SK-N-SH (cell line): ENCODE results near the gene STAT6. TPM values are rescaled to one million over a fixed set of nuclear protein-coding genes. Genes with fewer than 3 reads are reported as not detected.

Experiments used
- CTCF ChIA-PET: fragments of 300-600, 350-600 bp; formaldehyde crosslinking; extraction: SDS; loops from one replicate; lab custom pipeline; 2021; lab: Yijun Ruan, JAX
- POLR2A ChIA-PET: fragments of 350-600 bp; sonication (Branson Sonifier 250); formaldehyde crosslinking; extraction: SDS; loops from one replicate; lab custom pipeline; 2020; ENCODE audit warnings: antibody characterized with exemption, inconsistent platforms; lab: Yijun Ruan, JAX
- DNase-seq: peaks from one replicate; pipeline ENCODE4 v3.0.0; 2012
- H2AFZ ChIP-seq: fragments of 200-600 bp; sonication (generic); 2 replicates; pipeline ENCODE4 v1.8.1; 2016; ENCODE audit warnings: antibody characterized with exemption, mild to moderate bottlenecking, low read depth
- H3F3A ChIP-seq: fragments of 200-600 bp; sonication (generic); replicated peaks from 2 replicates; pipeline ENCODE3; 2016; ENCODE audit warnings: antibody characterized with exemption, mild to moderate bottlenecking; ENCODE audit not compliant: insufficient read depth
- H3K27ac ChIP-seq, 2 experiments: fragments of 200-500 bp in 1 of 2; fragments of 200-600 bp in 1 of 2; sonication (Bioruptor generic) in 1 of 2; sonication (generic), shearing (Covaris generic) in 1 of 2; 2 replicates each; pipeline versions ENCODE4 v1.5.1 to v1.6.1; 2014 to 2016; ENCODE audit warnings: low read depth in 2 of 2, inconsistent platforms in 1 of 2, low read length in 1 of 2, mild to moderate bottlenecking in 1 of 2, mixed read lengths in 1 of 2
- H3K27me3 ChIP-seq: fragments of 200-600 bp; sonication (generic), shearing (Covaris generic); 2 replicates; pipeline ENCODE4 v1.6.1; 2016; ENCODE audit warnings: mixed run types; ENCODE audit not compliant: insufficient read depth
- H3K36me3 ChIP-seq, 2 experiments: fragments of 200-500 bp in 1 of 2; fragments of 200-600 bp in 1 of 2; sonication (Bioruptor generic) in 1 of 2; sonication (generic) in 1 of 2; replicated peaks in 1 of 2; 2 replicates each; pipeline versions ENCODE3 to v1.5.1; 2014 to 2016; ENCODE audit warnings: low read length in 1 of 2, mild to moderate bottlenecking in 1 of 2; ENCODE audit not compliant: insufficient read depth in 2 of 2, control insufficient read depth in 1 of 2
- H3K4me1 ChIP-seq, 2 experiments: fragments of 200-500 bp in 1 of 2; fragments of 200-600 bp in 1 of 2; sonication (Bioruptor generic) in 1 of 2; sonication (generic), shearing (Covaris generic) in 1 of 2; 2 replicates each; pipeline versions ENCODE4 v1.5.1 to v1.6.1; 2014 to 2016; ENCODE audit warnings: low read depth in 1 of 2, low read length in 1 of 2, mixed run types in 1 of 2; ENCODE audit not compliant: insufficient read depth in 2 of 2, control insufficient read depth in 1 of 2
- H3K4me2 ChIP-seq: fragments of 200-600 bp; sonication (generic), shearing (Covaris generic); 2 replicates; pipeline ENCODE4 v1.6.1; 2017; ENCODE audit warnings: mixed run types
- H3K4me3 ChIP-seq, 2 experiments: fragments of 200-500 bp in 1 of 2; fragments of 200-600 bp in 1 of 2; sonication (Bioruptor generic) in 1 of 2; sonication (generic), shearing (Covaris generic) in 1 of 2; 2 replicates each; pipeline versions ENCODE4 v1.5.1 to v1.8.1; 2014 to 2016; ENCODE audit warnings: low read depth in 2 of 2, inconsistent platforms in 1 of 2, low read length in 1 of 2, mild to moderate bottlenecking in 1 of 2, mixed read lengths in 1 of 2, moderate library complexity in 1 of 2
- H3K79me2 ChIP-seq: fragments of 200-600 bp; sonication (generic); 2 replicates; pipeline ENCODE4 v1.8.1; 2017; ENCODE audit warnings: mild to moderate bottlenecking; ENCODE audit not compliant: insufficient read depth
- H3K9ac ChIP-seq: fragments of 200-600 bp; sonication (generic); 2 replicates; pipeline ENCODE4 v1.6.1; 2017; ENCODE audit warnings: mixed run types
- H3K9me2 ChIP-seq: fragments of 200-600 bp; sonication (generic); 2 replicates; pipeline ENCODE4 v1.6.1; 2017; ENCODE audit warnings: mixed run types
- H3K9me3 ChIP-seq: fragments of 200-600 bp; sonication (generic); 2 replicates; pipeline ENCODE4 v1.6.1; 2017; ENCODE audit warnings: mixed run types, mild to moderate bottlenecking, moderate library complexity
- H4K20me1 ChIP-seq: fragments of 200-600 bp; sonication (generic); 2 replicates; pipeline ENCODE4 v1.6.1; 2017; ENCODE audit warnings: mild to moderate bottlenecking, mixed run types; ENCODE audit not compliant: insufficient read depth
- ELF1 ChIP-seq: IDR thresholded peaks from 2 replicates; pipeline ENCODE4 v1.4.0; 2012
- FOSL2 ChIP-seq: IDR thresholded peaks from 2 replicates; pipeline ENCODE4 v1.4.0; 2012; ENCODE audit warnings: low read depth, mild to moderate bottlenecking, moderate library complexity, borderline replicate concordance
- FOXJ3 ChIP-seq: sonication (generic); formaldehyde crosslinking; IDR thresholded peaks from 2 replicates; pipeline ENCODE4 v1.5.1; 2020; ENCODE audit warnings: mild to moderate bottlenecking, missing genetic modification reagents
- GABPA ChIP-seq: IDR thresholded peaks from 2 replicates; pipeline ENCODE4 v1.4.0; 2012; ENCODE audit warnings: low read depth, mild to moderate bottlenecking
- MEF2A ChIP-seq: IDR thresholded peaks from 2 replicates; pipeline ENCODE4 v1.4.0; 2012; ENCODE audit warnings: low read depth, borderline replicate concordance
- NFIC ChIP-seq: IDR thresholded peaks from 2 replicates; pipeline ENCODE4 v1.4.0; 2012; ENCODE audit warnings: borderline replicate concordance
- NRF1 ChIP-seq: IDR thresholded peaks from 2 replicates; pipeline ENCODE4 v1.6.1; 2012; ENCODE audit warnings: low read depth, mild to moderate bottlenecking, low read length
- RCOR1 ChIP-seq: fragments of 150-350 bp; IDR thresholded peaks from 2 replicates; pipeline ENCODE4 v1.6.1; 2017; ENCODE audit warnings: antibody characterized with exemption, low read length
- RFX5 ChIP-seq: IDR thresholded peaks from 2 replicates; pipeline ENCODE4 v1.6.1; 2012; ENCODE audit warnings: mild to moderate bottlenecking, improper control_type of control experiment, low read length
- RXRA ChIP-seq: IDR thresholded peaks from 2 replicates; pipeline ENCODE4 v1.4.0; 2012; ENCODE audit warnings: low read depth, mild to moderate bottlenecking, borderline replicate concordance
- SMC3 ChIP-seq: IDR thresholded peaks from 2 replicates; pipeline ENCODE4 v1.6.1; 2012; ENCODE audit warnings: low read depth, low read length, improper control_type of control experiment
- TAF1 ChIP-seq: IDR thresholded peaks from 2 replicates; pipeline ENCODE4 v1.6.1; 2012; ENCODE audit warnings: low read depth, mild to moderate bottlenecking, low read length, moderate library complexity, borderline replicate concordance
- TCF12 ChIP-seq: IDR thresholded peaks from 2 replicates; pipeline ENCODE4 v1.4.0; 2012
- TEAD4 ChIP-seq: IDR thresholded peaks from 2 replicates; pipeline ENCODE4 v1.4.0; 2012; ENCODE audit warnings: mild to moderate bottlenecking, borderline replicate concordance; ENCODE audit not compliant: insufficient read depth
- USF1 ChIP-seq: IDR thresholded peaks from 2 replicates; pipeline ENCODE4 v1.4.0; 2012; ENCODE audit warnings: low read depth, borderline replicate concordance
- YY1 ChIP-seq: IDR thresholded peaks from 2 replicates; pipeline ENCODE4 v1.4.0; 2012; ENCODE audit warnings: low read depth, mild to moderate bottlenecking
- ZBTB33 ChIP-seq: IDR thresholded peaks from 2 replicates; pipeline ENCODE4 v1.4.0; 2012; ENCODE audit warnings: low read depth, borderline replicate concordance
- WGBS: methylation state at CpG from one replicate; pipeline ENCODE4 v1.1.6; 2017; ENCODE audit warnings: low lambda C conversion rate; 5-methylcytosine and 5-hydroxymethylcytosine counted together
- polyA plus RNA-seq, 3 experiments: library from polyadenylated mRNA; depleted of rRNA; stranded (reverse); fragments of >200 nt; gene quantifications; 2 replicates each; pipeline ENCODE4 v1.2.3, GENCODE V29; 2012
- TF ChIP-seq, protein P1 (sequence below): fragments of 150-350 bp; IDR thresholded peaks from 2 replicates; pipeline ENCODE4 v1.6.1; 2016; ENCODE audit warnings: mild to moderate bottlenecking, low read depth, low read length
- TF ChIP-seq, protein P2 (sequence below): fragments of 200-600 bp; sonication (generic); IDR thresholded peaks from 2 replicates; pipeline ENCODE4 v1.6.1; 2017; ENCODE audit warnings: antibody characterized with exemption, mild to moderate bottlenecking, moderate library complexity
- TF ChIP-seq, protein P3 (sequence below): IDR thresholded peaks from 2 replicates; pipeline ENCODE4 v1.4.0; 2012; ENCODE audit warnings: low read depth

Gene STAT6
- polyA plus RNA-seq, 1 of the 3 experiments (the other 2 are of a cell fraction) = 0.15 TPM

- no peak for TF ChIP-seq USF1
- TF ChIP-seq, protein P1, sequence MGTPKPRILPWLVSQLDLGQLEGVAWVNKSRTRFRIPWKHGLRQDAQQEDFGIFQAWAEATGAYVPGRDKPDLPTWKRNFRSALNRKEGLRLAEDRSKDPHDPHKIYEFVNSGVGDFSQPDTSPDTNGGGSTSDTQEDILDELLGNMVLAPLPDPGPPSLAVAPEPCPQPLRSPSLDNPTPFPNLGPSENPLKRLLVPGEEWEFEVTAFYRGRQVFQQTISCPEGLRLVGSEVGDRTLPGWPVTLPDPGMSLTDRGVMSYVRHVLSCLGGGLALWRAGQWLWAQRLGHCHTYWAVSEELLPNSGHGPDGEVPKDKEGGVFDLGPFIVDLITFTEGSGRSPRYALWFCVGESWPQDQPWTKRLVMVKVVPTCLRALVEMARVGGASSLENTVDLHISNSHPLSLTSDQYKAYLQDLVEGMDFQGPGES = no peak
- no peak for TF ChIP-seq RXRA
- no peak for TF ChIP-seq MEF2A
- TF ChIP-seq, protein P2, sequence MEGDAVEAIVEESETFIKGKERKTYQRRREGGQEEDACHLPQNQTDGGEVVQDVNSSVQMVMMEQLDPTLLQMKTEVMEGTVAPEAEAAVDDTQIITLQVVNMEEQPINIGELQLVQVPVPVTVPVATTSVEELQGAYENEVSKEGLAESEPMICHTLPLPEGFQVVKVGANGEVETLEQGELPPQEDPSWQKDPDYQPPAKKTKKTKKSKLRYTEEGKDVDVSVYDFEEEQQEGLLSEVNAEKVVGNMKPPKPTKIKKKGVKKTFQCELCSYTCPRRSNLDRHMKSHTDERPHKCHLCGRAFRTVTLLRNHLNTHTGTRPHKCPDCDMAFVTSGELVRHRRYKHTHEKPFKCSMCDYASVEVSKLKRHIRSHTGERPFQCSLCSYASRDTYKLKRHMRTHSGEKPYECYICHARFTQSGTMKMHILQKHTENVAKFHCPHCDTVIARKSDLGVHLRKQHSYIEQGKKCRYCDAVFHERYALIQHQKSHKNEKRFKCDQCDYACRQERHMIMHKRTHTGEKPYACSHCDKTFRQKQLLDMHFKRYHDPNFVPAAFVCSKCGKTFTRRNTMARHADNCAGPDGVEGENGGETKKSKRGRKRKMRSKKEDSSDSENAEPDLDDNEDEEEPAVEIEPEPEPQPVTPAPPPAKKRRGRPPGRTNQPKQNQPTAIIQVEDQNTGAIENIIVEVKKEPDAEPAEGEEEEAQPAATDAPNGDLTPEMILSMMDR = no peak
- no peak for TF ChIP-seq TAF1
- no peak for TF ChIP-seq RCOR1
- no peak for TF ChIP-seq NRF1
- TF ChIP-seq TEAD4 = no peak
- no peak for TF ChIP-seq ELF1
- TF ChIP-seq NFIC = no peak
- TF ChIP-seq SMC3 = no peak
- TF ChIP-seq, protein P3, sequence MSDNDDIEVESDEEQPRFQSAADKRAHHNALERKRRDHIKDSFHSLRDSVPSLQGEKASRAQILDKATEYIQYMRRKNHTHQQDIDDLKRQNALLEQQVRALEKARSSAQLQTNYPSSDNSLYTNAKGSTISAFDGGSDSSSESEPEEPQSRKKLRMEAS = no peak
- no peak for TF ChIP-seq FOXJ3 (CRISPR knock-in tag)
- TF ChIP-seq FOSL2 = no peak
- TF ChIP-seq ZBTB33 = no peak
- TF ChIP-seq YY1 = no peak
- TF ChIP-seq RFX5 = no peak
- TF ChIP-seq TCF12 = no peak
- no peak for TF ChIP-seq GABPA
- WGBS = 65% methylated on average over 1 of the region's 1 CpG
- H3K9me2 ChIP-seq = no peaks in the 10 kb centered on the region
- H3K4me2 ChIP-seq = peak overlapping the region; percentile 74; the same call in 1 of the 2 replicates
- no peak overlapping the region for H3K4me3 ChIP-seq
- DNase-seq = no peak
- no peaks in the 10 kb centered on the region for H3K36me3 ChIP-seq
- peaks cover 0 to 4% of the 10 kb centered on the region in 2 experiments; a peak in 2 of 4 replicates for H3K4me1 ChIP-seq
- POLR2A ChIA-PET = interaction anchor here (1.1 to 1.6 kb wide), 2 partner anchors 19 to 32 kb away, joined by 4 to 7 read pairs; partner anchors contain the start of gene STAT6
- no peaks in the 10 kb centered on the region for H4K20me1 ChIP-seq
- H3K9ac ChIP-seq = no peak overlapping the region
- peaks cover 32% of the 10 kb centered on the region for H3K79me2 ChIP-seq
- H2AFZ ChIP-seq = peak overlapping the region; percentile 93; the same call in 1 of the 2 replicates
- H3K27me3 ChIP-seq = no peaks in the 10 kb centered on the region
- CTCF ChIA-PET = interaction anchor here (1.3 to 14.9 kb wide), 7 partner anchors 11 to 159 kb away, joined by 3 to 339 read pairs (median 14); partner anchors contain the start of genes NAB2 and STAT6
- peaks cover 14% of the 10 kb centered on the region for H3F3A ChIP-seq
- H3K9me3 ChIP-seq = no peaks in the 10 kb centered on the region
- H3K27ac ChIP-seq = peak overlapping the region in 1 of 2 experiments; percentile 79; a peak in 1 of 4 replicates
Measured at GRCh38 chr12:57079821-57080220, 31.3 kb downstream of the STAT6 start.
